Fibroblast of mammary gland (primary cell): ENCODE data around the gene DUOXA2.

Experiments
- DNase-seq: peaks from one replicate; pipeline ENCODE4 v3.0.0-alpha.2; 2010; ENCODE audit warnings: low read depth
- H3K4me3 ChIP-seq: 2 replicates; pipeline ENCODE4 v1.5.1; 2011; ENCODE audit warnings: low read depth, mild to moderate bottlenecking, low read length, moderate library complexity; ENCODE audit not compliant: control insufficient read depth
- CTCF ChIP-seq: conservative IDR thresholded peaks from 2 replicates; pipeline ENCODE4 v1.5.1; 2011; ENCODE audit warnings: low read depth, low read length, inconsistent platforms; ENCODE audit not compliant: control insufficient read depth, insufficient read depth

DUOXA2 gene

GRCh38 chr15:45084163-45084562 lies 30.0 kb upstream of the DUOXA2 start:
- DNase-seq = no peak
- H3K4me3 ChIP-seq = no peak overlapping the region
- no peak for TF ChIP-seq CTCF

- H3K4me3 ChIP-seq = no peak overlapping the region
- TF ChIP-seq CTCF = no peak
- DNase-seq = no peak
Measured at GRCh38 chr15:45087513-45087912, 26.6 kb upstream of the DUOXA2 start.

- H3K4me3 ChIP-seq = no peak overlapping the region
- peak; percentile 14 for DNase-seq
- TF ChIP-seq CTCF = no peak
Measured at GRCh38 chr15:45088801-45089711, 25.1 kb upstream of the DUOXA2 start.

- DNase-seq = no peak
- no peak for TF ChIP-seq CTCF
- H3K4me3 ChIP-seq = no peak overlapping the region
Measured at GRCh38 chr15:45089712-45090373, 24.3 kb upstream of the DUOXA2 start.

- DNase-seq = peak; percentile 26
- H3K4me3 ChIP-seq = no peak overlapping the region
- TF ChIP-seq CTCF = no peak
Measured at GRCh38 chr15:45091161-45091560, 23.0 kb upstream of the DUOXA2 start.

- TF ChIP-seq CTCF = no peak
- DNase-seq = no peak
- H3K4me3 ChIP-seq = no peak overlapping the region
Measured at GRCh38 chr15:45091576-45091975, 22.6 kb upstream of the DUOXA2 start.
